GM12873 (cell line): ENCODE results near the gene XRCC6.
A peak's percentile ranks its signal among the peaks of the same experiment; 100 is the strongest.

Experiments
- CTCF ChIP-seq: IDR thresholded peaks from 2 replicates; pipeline ENCODE4 v1.5.1; 2012; ENCODE audit warnings: low read depth, mild to moderate bottlenecking, moderate library complexity, low read length, control low read depth; ENCODE audit not compliant: insufficient read depth; ENCODE audit errors: missing control alignments

Gene XRCC6

GRCh38 chr22:41684194-41684593 is 63.1 kb downstream of the XRCC6 start:
- no peak for TF ChIP-seq CTCF

GRCh38 chr22:41687901-41688364 is 66.8 kb downstream of the XRCC6 start:
- TF ChIP-seq CTCF = no peak

- TF ChIP-seq CTCF = peak; percentile 9
These were observed 67.5 kb downstream of the XRCC6 start, which contains the start of gene SNU13 for GRCh38 chr22:41688365-41689211. Gene SNU13, minus strand, starts transcription at chr22:41688867. Its CDS starts 71 bp downstream, at chr22:41688796.

DNA sequence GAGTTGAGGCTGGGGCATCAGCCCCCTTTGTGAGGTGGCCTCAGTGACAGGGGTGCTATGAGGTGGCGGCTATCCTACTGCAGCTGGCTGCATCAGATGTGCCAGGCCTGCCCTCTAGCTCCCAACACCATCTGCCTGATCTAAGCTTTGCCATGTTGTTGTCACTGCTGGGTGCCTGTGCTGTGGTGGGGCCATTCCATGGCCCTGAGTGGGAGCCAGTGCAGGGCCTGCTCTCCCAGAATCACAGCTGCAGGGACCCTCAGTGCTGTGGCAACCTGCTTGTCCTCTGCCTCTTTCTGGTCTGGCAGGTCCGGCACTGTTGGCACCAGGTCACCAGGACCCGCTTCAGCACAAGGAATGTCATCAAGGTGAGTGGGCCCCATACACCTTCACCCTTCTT is 69.4 kb downstream of the XRCC6 start:
- TF ChIP-seq CTCF = no peak

- TF ChIP-seq CTCF = no peak
These were observed 74.1 kb downstream of the XRCC6 start for GRCh38 chr22:41695211-41695610.

DNA sequence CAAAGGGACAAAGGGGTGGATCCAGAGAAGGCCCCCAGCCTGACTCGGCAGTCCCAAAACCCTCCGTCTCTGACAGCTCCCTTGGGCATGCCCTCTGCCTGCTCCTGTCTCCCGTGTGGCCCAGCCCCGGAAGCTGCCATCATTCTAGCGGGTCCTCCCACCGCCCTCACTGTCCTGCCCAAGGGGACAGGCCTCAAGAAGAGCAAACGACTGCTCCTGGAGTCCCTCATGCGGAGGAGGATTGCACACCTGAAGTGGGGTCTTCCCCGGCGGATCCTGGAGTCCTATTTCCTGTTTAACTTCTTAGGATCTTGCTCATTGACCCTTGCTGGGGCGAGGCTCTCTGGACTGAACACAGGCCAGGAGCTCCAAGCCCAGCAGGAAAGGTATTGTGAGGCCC is 75.6 kb downstream of the XRCC6 start:
- no peak for TF ChIP-seq CTCF

GRCh38 chr22:41697126-41697775 is 76.2 kb downstream of the XRCC6 start:
- TF ChIP-seq CTCF = peak; percentile 96
